HepG2 (cell line): ENCODE measurements around the gene SHISA5. TPM values are rescaled to one million over a fixed set of nuclear protein-coding genes. Genes with fewer than 3 reads are reported as not detected.
A peak's percentile ranks its signal among the peaks of the same experiment; 100 is the strongest.

Source experiments
- BORCS8-MEF2B ChIP-seq: sonication (generic); formaldehyde crosslinking; IDR thresholded peaks from 2 replicates; pipeline ENCODE4 v1.8.0; 2022; ENCODE audit warnings: mild to moderate bottlenecking, missing genetic modification reagents
- CEBPZ ChIP-seq: IDR thresholded peaks from 2 replicates; pipeline ENCODE4 v1.6.1; 2012; ENCODE audit warnings: low read length, improper control_type of control experiment
- KAT7 ChIP-seq: IDR thresholded peaks from 2 replicates; pipeline ENCODE4 v1.6.1; 2018; ENCODE audit warnings: borderline replicate concordance, missing compliant biosample characterization
- NCOR1 ChIP-seq: fragments of 200-600 bp; sonication (generic); IDR thresholded peaks from 2 replicates; pipeline ENCODE4 v1.7.0; 2017; ENCODE audit warnings: antibody characterized with exemption, low read length, borderline replicate concordance
- NFAT5 ChIP-seq: sonication (generic); formaldehyde crosslinking; IDR thresholded peaks from 2 replicates; pipeline ENCODE4 v1.4.0; 2020; ENCODE audit warnings: missing genetic modification reagents
- PHF5A ChIP-seq: IDR thresholded peaks from one replicate; pipeline ENCODE4 v1.6.1; 2018; ENCODE audit warnings: low read depth, missing genetic modification reagents; ENCODE audit not compliant: unreplicated experiment
- PPARG ChIP-seq: conservative IDR thresholded peaks from 2 replicates; pipeline ENCODE4 v1.6.1; 2016; ENCODE audit warnings: missing biosample characterization, missing genetic modification reagents
- SMAD9 ChIP-seq: sonication (generic); formaldehyde crosslinking; IDR thresholded peaks from 2 replicates; pipeline ENCODE4 v1.5.1; 2020; ENCODE audit warnings: mild to moderate bottlenecking, missing genetic modification reagents
- SP2 ChIP-seq: sonication (generic); formaldehyde crosslinking; IDR thresholded peaks from 2 replicates; pipeline ENCODE4 v1.5.1; 2020; ENCODE audit warnings: mild to moderate bottlenecking, missing genetic modification reagents
- ZMYM3 ChIP-seq: sonication (generic); formaldehyde crosslinking; IDR thresholded peaks from 2 replicates; pipeline ENCODE4 v1.5.1; 2020; ENCODE audit warnings: mild to moderate bottlenecking, missing genetic modification reagents
- ZNF337 ChIP-seq: sonication (generic); formaldehyde crosslinking; IDR thresholded peaks from 2 replicates; pipeline ENCODE4 v1.5.1; 2020; ENCODE audit warnings: missing genetic modification reagents, low read depth, mild to moderate bottlenecking, borderline replicate concordance
- ZNF501 ChIP-seq: sonication (generic); formaldehyde crosslinking; IDR thresholded peaks from 2 replicates; pipeline ENCODE4 v1.5.1; 2020; ENCODE audit warnings: mild to moderate bottlenecking, moderate library complexity, missing genetic modification reagents
- ZNF547 ChIP-seq: sonication (generic); formaldehyde crosslinking; IDR thresholded peaks from 2 replicates; pipeline ENCODE4 v1.5.1; 2020; ENCODE audit warnings: mild to moderate bottlenecking, missing genetic modification reagents
- ZNF607 ChIP-seq: sonication (generic); formaldehyde crosslinking; IDR thresholded peaks from 2 replicates; pipeline ENCODE4 v1.5.1; 2020; ENCODE audit warnings: missing genetic modification reagents, mild to moderate bottlenecking, borderline replicate concordance
- ZNF614 ChIP-seq: IDR thresholded peaks from 2 replicates; pipeline ENCODE4 v1.6.1; 2018; ENCODE audit warnings: missing biosample characterization, missing genetic modification reagents, inconsistent platforms, borderline replicate concordance
- ZNF646 ChIP-seq: sonication (generic); formaldehyde crosslinking; IDR thresholded peaks from 2 replicates; pipeline ENCODE4 v1.9.0; 2021; ENCODE audit warnings: mild to moderate bottlenecking, missing genetic modification reagents
- polyA plus RNA-seq, 8 experiments: library from polyadenylated mRNA; depleted of rRNA in 3 of 8; stranded (reverse) in 7 of 8; unstranded in 1 of 8; fragments of >200 nt; fragmentation: Illumina TruSeq in 4 of 8; extraction: Trizol in 4 of 8; gene quantifications; 2 replicates each; pipeline versions ENCODE4 v1.2.1 to v1.2.3, GENCODE V29; 2011 to 2016; ENCODE audit warnings: low read depth in 4 of 8, missing spikeins in 1 of 8, mixed read lengths in 1 of 8; ENCODE audit not compliant: insufficient read depth in 1 of 8
- total RNA-seq, 5 experiments: library from RNA; depleted of rRNA; stranded (reverse); fragments of >200 nt; fragmentation: Illumina TruSeq; extraction: Trizol; gene quantifications; 2 replicates each; pipeline ENCODE4 v1.2.3, GENCODE V29; 2016; ENCODE audit warnings: low read depth in 1 of 5

Gene SHISA5
- total and polyA plus RNA-seq, 2 of the 13 experiments (the other 11 are each of a cell fraction or from before 2014, with no cell fraction given) = 75.8 to 91.4 TPM

- TF ChIP-seq CEBPZ = no peak
- 0 out of 2 replicates have a peak, but pooled peaks have one; percentile 2 for TF ChIP-seq ZNF547 (CRISPR knock-in tag)
- TF ChIP-seq ZNF614 (CRISPR knock-in tag) = 0 out of 2 replicates have a peak, but pooled peaks have one; percentile 5
- no peak for TF ChIP-seq NFAT5
- peak; percentile 84; the same call in 1 of the 2 replicates for TF ChIP-seq ZMYM3
- TF ChIP-seq KAT7 (CRISPR knock-in tag) = no peak
- no peak for TF ChIP-seq PHF5A (CRISPR knock-in tag)
- TF ChIP-seq NCOR1 = peak; percentile 60; the same call in 1 of the 2 replicates
- TF ChIP-seq ZNF501 (CRISPR knock-in tag) = 0 out of 2 replicates have a peak, but pooled peaks have one; percentile 42
- TF ChIP-seq PPARG (CRISPR knock-in tag) = no peak
- TF ChIP-seq BORCS8-MEF2B (CRISPR knock-in tag) = no peak
- no peak for TF ChIP-seq SMAD9 (CRISPR knock-in tag)
- no peak for TF ChIP-seq ZNF337
- TF ChIP-seq ZNF646 (CRISPR knock-in tag) = no peak
- no peak for TF ChIP-seq SP2 (CRISPR knock-in tag)
- 0 out of 2 replicates have a peak, but pooled peaks have one; percentile 6 for TF ChIP-seq ZNF607
Measured at GRCh38 chr3:48473617-48473952, 30.4 kb downstream of the SHISA5 start (continued).
